ENCODE data around the gene DDX10.

DDX10 gene

GRCh38 chr11:108824545-108824944, 159.7 kb downstream of the DDX10 start:
- H3K4me1 ChIP-seq (ENCODE audit: control insufficient read depth in 1 of 2, insufficient read depth in 1 of 2, low read depth in 1 of 2, low read length in 1 of 2) = peaks cover 0 to 6% of the 10 kb centered on the region in 2 experiments
- no peaks in the 10 kb centered on the region for H3K9me3 ChIP-seq
- no peaks in the 10 kb centered on the region for H3K27me3 ChIP-seq
- H3K27ac ChIP-seq = no peak overlapping the region
- no peaks in the 10 kb centered on the region for H3K36me3 ChIP-seq
- H3K4me3 ChIP-seq (ENCODE audit: low read depth in 1 of 2, low read length in 1 of 2) = no peak overlapping the region
- no peak for TF ChIP-seq CTCF (IDR thresholded peaks at IDR 0.05)

- Histone ChIP-seq H3K27me3 (no peaks in the 10 kb centered on the region), H3K9me3 (no peaks in the 10 kb centered on the region), H3K27ac (no peak overlapping the region), H3K4me1 (ENCODE audit: control insufficient read depth in 1 of 2, insufficient read depth in 1 of 2, low read depth in 1 of 2, low read length in 1 of 2) (no peaks in the 10 kb centered on the region), H3K4me3 (ENCODE audit: low read depth in 1 of 2, low read length in 1 of 2) (no peak overlapping the region), H3K36me3 (no peaks in the 10 kb centered on the region)
- TF ChIP-seq CTCF (IDR thresholded peaks at IDR 0.05) = no peak
Measured at GRCh38 chr11:108825381-108825780, 160.5 kb downstream of the DDX10 start.

GRCh38 chr11:108826136-108826535, 161.3 kb downstream of the DDX10 start:
- H3K36me3 ChIP-seq = no peaks in the 10 kb centered on the region
- no peak for TF ChIP-seq CTCF (IDR thresholded peaks at IDR 0.05)
- no peaks in the 10 kb centered on the region for H3K4me1 ChIP-seq (ENCODE audit: control insufficient read depth in 1 of 2, insufficient read depth in 1 of 2, low read depth in 1 of 2, low read length in 1 of 2)
- no peaks in the 10 kb centered on the region for H3K9me3 ChIP-seq
- no peaks in the 10 kb centered on the region for H3K27me3 ChIP-seq
- H3K4me3 ChIP-seq (ENCODE audit: low read depth in 1 of 2, low read length in 1 of 2) = no peak overlapping the region
- H3K27ac ChIP-seq = no peak overlapping the region

- no peaks in the 10 kb centered on the region for H3K36me3 ChIP-seq
- H3K27me3 ChIP-seq = no peaks in the 10 kb centered on the region
- no peak for TF ChIP-seq CTCF (IDR thresholded peaks at IDR 0.05)
- H3K4me1 ChIP-seq (ENCODE audit: control insufficient read depth in 1 of 2, insufficient read depth in 1 of 2, low read depth in 1 of 2, low read length in 1 of 2) = peaks cover 4 to 9% of the 10 kb centered on the region in 2 experiments
- H3K4me3 ChIP-seq (ENCODE audit: low read depth in 1 of 2, low read length in 1 of 2) = no peak overlapping the region
- H3K27ac ChIP-seq = no peak overlapping the region
- no peaks in the 10 kb centered on the region for H3K9me3 ChIP-seq
Measured at GRCh38 chr11:108835624-108836023, 170.8 kb downstream of the DDX10 start.

GRCh38 chr11:108836541-108836940, 171.7 kb downstream of the DDX10 start:
- H3K4me1 ChIP-seq (ENCODE audit: control insufficient read depth in 1 of 2, insufficient read depth in 1 of 2, low read depth in 1 of 2, low read length in 1 of 2) = peaks cover 4 to 9% of the 10 kb centered on the region in 2 experiments
- no peak for TF ChIP-seq CTCF (IDR thresholded peaks at IDR 0.05)

More at GRCh38 chr11:108836541-108836940, 171.7 kb downstream of the DDX10 start:
- Histone ChIP-seq H3K9me3 (no peaks in the 10 kb centered on the region), H3K27ac (no peak overlapping the region), H3K4me3 (ENCODE audit: low read depth in 1 of 2, low read length in 1 of 2) (no peak overlapping the region), H3K27me3 (no peaks in the 10 kb centered on the region), H3K36me3 (no peaks in the 10 kb centered on the region)
